Tracheal epithelial cell (primary cell): ENCODE data around the gene FABP3. TPM values are rescaled to one million over a fixed set of nuclear protein-coding genes. Genes with fewer than 3 reads are reported as not detected.

Experiments
- total RNA-seq: library from RNA; depleted of rRNA; stranded (reverse); fragments of >200 nt; gene quantifications from 2 replicates; pipeline ENCODE4 v1.2.1, GENCODE V29; 2014

FABP3 gene
- 17.1 TPM in 1 of 2 replicates, not detected in the other for total RNA-seq

DNA sequence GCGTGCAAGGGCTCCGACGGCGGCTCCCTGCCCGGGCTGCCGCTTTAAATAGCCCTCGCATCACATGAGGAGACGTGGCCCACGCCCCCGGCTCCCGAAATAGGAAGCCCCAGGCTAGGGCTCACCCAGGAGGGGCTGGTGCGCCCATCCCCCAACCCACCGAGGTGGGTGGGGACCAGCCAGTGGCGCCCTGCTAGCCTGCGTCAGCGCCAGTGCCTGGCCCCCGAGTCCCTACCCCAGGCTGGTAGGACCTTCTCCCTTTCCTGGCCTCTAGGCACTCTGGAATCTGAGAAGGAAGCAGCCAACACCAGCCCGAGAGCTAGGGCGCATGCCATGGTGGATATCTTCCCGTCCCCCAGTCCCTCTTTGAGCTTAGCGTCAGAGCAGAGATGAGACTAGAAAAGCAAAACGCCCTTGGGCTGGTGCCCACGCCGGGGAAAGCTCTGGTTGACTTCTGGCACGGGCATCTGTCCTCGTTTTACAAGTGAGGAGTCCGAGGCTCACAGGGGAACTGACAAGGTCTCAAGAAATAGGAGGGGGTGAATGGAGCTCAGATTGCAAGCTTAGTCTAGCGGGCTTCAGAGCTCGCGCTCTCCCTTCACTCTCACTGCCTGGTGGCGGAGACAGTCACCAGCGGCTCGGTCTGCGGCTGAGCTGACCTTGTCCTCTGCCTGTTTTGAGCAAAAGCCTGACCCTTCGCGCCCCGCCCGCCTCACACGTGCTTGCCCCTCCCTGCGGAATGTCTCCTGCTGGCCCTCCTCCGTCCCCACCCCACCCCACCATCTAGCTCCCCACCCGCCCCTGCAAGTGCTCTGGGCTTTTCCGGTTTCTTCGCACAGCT, at the start of gene FABP3:
TSS of gene FABP3 (minus strand) at position 21 of the 841 bp plus-strand sequence. CDS start 62 bp downstream, outside the sequence.

DNA sequence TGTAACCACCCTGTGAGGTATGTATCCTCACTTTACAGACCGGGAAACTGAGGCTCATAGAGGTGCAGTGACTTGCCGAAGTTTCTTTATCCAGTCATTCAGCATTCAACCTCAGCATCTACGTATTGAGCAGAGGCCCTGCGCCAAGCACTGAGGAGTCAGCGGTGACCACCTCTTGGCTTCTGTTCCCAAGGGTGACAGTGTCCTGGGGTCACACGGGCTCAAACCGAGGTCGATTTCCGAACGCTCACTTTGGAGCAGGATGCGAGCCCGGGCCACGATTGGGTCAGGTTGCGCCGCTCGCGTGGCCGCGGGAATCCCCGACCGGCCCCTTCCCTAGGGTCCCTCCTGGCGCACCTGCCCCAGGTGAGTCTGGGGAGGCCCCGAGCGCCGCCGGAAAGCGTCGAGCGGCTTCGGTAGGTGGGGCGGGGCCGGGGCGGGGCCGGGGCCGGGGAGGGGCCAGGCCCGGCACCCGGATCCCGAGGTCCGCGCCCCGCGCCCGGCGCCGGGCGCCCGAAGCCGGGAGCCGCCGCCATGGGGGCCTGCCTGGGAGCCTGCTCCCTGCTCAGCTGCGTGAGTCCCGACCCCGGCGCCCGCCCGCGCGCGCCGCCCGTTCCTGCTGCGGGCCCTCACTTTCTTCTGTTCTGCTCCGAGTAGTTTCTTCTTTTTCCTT, 40.0 kb upstream of the FABP3 start, which contains the start of gene SERINC2:
TSS of gene SERINC2 (plus strand) at position 482 of the 673 bp plus-strand sequence. CDS start at position 535, 53 bp downstream.

Other genes with a start within 250 kb of the FABP3 start
- gene NKAIN1, start 133.2 kb downstream of the FABP3 start, total RNA-seq, result 0.24 TPM in 1 of 2 replicates, not detected in the other
- 80.0 and 123 TPM in 2 replicates for gene SNRNP40, start 76.3 kb downstream of the FABP3 start, total RNA-seq
- 31.1 and 33.3 TPM in 2 replicates for gene ZCCHC17, start 76.0 kb downstream of the FABP3 start, total RNA-seq
- gene SERINC2, start 40.1 kb upstream of the FABP3 start, total RNA-seq, result 36.4 and 44.8 TPM in 2 replicates
- gene TINAGL1, start 203.4 kb upstream of the FABP3 start, total RNA-seq, result 179 and 186 TPM in 2 replicates
- under 0.01 TPM in 1 of 2 replicates, not detected in the other for gene HCRTR1, start 244.6 kb upstream of the FABP3 start, total RNA-seq